ENCODE data around the gene RAPGEF4.
A peak's percentile ranks its signal among the peaks of the same experiment; 100 is the strongest.
"Not testable (repeated sequence)": the region's sequence is repeated elsewhere in the genome, so short reads cannot be mapped to it uniquely, and the experiment has no call there.

RAPGEF4 gene

GRCh38 chr2:173090276-173090877 lies 354.7 kb downstream of the RAPGEF4 start:
- DNase-seq (ENCODE audit: low read depth): peak; percentile 68
- H3K4me3 ChIP-seq (replicated peaks; ENCODE audit: low read depth, low read length): peak overlapping the region; percentile 29
- TF ChIP-seq CTCF (IDR thresholded peaks at IDR 0.05; ENCODE audit: low read length, missing control alignments): no peak

- no peak overlapping the region for H3K4me3 ChIP-seq (replicated peaks; ENCODE audit: low read depth, low read length)
- DNase-seq (ENCODE audit: low read depth): no peak
- TF ChIP-seq CTCF (IDR thresholded peaks at IDR 0.05; ENCODE audit: low read length, missing control alignments): peak; percentile 54
These were observed 355.5 kb downstream of the RAPGEF4 start for GRCh38 chr2:173090973-173091660.

- no peak for TF ChIP-seq CTCF (IDR thresholded peaks at IDR 0.05; ENCODE audit: low read length, missing control alignments)
- no peak overlapping the region for H3K4me3 ChIP-seq (replicated peaks; ENCODE audit: low read depth, low read length)
- no peak for DNase-seq (ENCODE audit: low read depth)
These were observed 356.3 kb downstream of the RAPGEF4 start for GRCh38 chr2:173091910-173092309.

DNA sequence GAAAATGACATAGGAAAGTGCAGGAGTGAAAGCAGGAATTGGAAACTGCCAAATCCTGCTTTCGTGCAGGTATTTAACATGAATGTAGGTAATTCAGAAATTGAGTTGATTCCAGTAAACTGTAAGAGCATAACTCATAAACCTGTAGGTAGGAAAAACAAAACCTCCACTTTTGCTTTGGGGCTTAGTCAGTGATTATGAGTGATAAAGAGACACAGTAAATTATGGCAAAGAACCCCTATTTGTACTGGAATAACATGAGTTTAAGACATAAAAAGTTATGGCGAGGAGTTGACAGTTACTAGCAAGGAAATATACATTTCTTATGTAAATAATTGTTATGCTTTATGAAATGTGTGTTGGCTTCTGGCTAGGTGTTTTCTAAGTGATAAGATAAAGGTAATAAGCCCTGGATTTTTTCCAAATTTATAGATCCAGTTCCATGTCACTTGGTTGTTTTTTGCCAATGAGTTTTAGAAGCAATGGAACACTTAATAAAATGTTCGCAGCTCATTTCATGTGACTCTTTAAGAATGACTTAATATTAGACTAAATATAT lies 357.3 kb downstream of the RAPGEF4 start:
- no peak overlapping the region for H3K4me3 ChIP-seq (replicated peaks; ENCODE audit: low read depth, low read length)
- no peak for DNase-seq (ENCODE audit: low read depth)
- TF ChIP-seq CTCF (IDR thresholded peaks at IDR 0.05; ENCODE audit: low read length, missing control alignments): no peak

- not testable (repeated sequence) for H3K4me3 ChIP-seq (replicated peaks; ENCODE audit: low read depth, low read length); DNase-seq (ENCODE audit: low read depth)
These were observed 358.0 kb downstream of the RAPGEF4 start for GRCh38 chr2:173093617-173094016.

- no peak for DNase-seq (ENCODE audit: low read depth)
- TF ChIP-seq CTCF (IDR thresholded peaks at IDR 0.05; ENCODE audit: low read length, missing control alignments): no peak
- H3K4me3 ChIP-seq (replicated peaks; ENCODE audit: low read depth, low read length): no peak overlapping the region
These were observed 359.1 kb downstream of the RAPGEF4 start for GRCh38 chr2:173094731-173095130.

DNA sequence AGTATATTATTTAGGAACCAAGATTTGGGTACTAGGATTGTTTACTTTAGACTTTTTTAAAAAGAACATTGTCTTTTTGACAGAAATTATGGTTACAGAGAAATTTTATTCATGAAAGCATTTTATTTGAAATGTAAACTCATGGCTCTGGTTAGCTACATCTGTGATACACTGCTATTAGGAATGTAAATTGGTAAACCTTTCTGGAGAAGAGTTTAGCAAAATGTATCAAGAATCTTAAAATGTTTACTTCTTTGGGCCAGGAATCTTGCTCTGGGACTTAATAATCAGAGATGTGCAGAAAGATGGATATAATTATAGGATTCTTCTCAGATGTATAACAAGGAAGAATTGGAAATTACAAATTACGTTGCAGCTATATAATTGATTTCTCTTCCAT lies 359.7 kb downstream of the RAPGEF4 start:
- no peak for DNase-seq (ENCODE audit: low read depth)
- no peak overlapping the region for H3K4me3 ChIP-seq (replicated peaks; ENCODE audit: low read depth, low read length)
- TF ChIP-seq CTCF (IDR thresholded peaks at IDR 0.05; ENCODE audit: low read length, missing control alignments): no peak
